ENCODE results near the gene CAPN5. TPM values are rescaled to one million over a fixed set of nuclear protein-coding genes. Genes with fewer than 3 reads are reported as not detected.

CAPN5 gene
- total and polyA plus RNA-seq, 2 of the 8 experiments (the other 6 are each of a cell fraction or from before 2014, with no cell fraction given), result 21.5 to 22.4 TPM

DNA sequence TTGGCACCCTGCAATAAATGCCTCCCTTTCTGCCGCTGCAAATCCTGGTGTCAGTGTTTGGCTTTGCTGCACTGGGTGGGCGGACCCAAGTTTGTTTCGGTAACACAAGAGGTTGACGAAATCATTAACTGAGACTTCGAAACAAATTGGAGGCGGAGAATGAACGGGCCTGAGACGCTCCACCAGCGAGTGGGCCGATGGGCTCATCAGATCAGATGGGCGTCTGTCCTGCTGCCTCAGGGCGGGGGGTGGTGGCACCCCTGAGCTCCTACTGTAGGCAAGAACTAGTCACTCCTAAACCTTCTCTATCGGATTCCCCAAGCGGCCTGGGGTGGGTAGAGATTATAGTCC, 918 bp upstream of the CAPN5 start:
- Histone ChIP-seq H3K18ac (ENCODE audit: extremely low read depth, low read length) (peak overlapping the region; percentile 56; the same call in 1 of the 2 replicates), H3K4me2 (ENCODE audit: insufficient read depth in 1 of 2, low read depth in 2 of 2, low read length in 2 of 2) (peak overlapping the region; percentile 84 to 90), H2AK5ac (ENCODE audit: low read depth, low read length) (no peak overlapping the region), H3K4me3 (ENCODE audit: extremely low read depth in 1 of 4, insufficient read depth in 2 of 4, low read depth in 3 of 4, low read length in 4 of 4) (peak overlapping the region; percentile 19 to 89 (median 65)), H3K56ac (replicated peaks; ENCODE audit: insufficient read length, low read depth, low read length) (peak overlapping the region; percentile 42), H3K23me2 (ENCODE audit: low read depth, low read length) (peaks cover 13% of the 10 kb centered on the region), H3K4me1 (replicated peaks in 1 of 4; ENCODE audit: control insufficient read depth in 3 of 4, insufficient read depth in 4 of 4, low read length in 3 of 4) (peaks cover 0 to 7% (median under 1%) of the 10 kb centered on the region in 4 experiments; a peak in 5 of 7 replicates), H2BK12ac (ENCODE audit: low read depth, low read length) (no peak overlapping the region), H2BK120ac (replicated peaks; ENCODE audit: low read depth, low read length) (no peak overlapping the region), H3K4ac (replicated peaks; ENCODE audit: insufficient read length, low read depth, low read length) (no peak overlapping the region), H3K9me3 (ENCODE audit: insufficient read depth in 2 of 2, low read depth in 1 of 2, low read length in 1 of 2) (no peaks in the 10 kb centered on the region), H4K5ac (ENCODE audit: insufficient read length, low read depth, low read length) (no peak overlapping the region), H4K8ac (ENCODE audit: extremely low read depth, insufficient read depth, low read length) (peak overlapping the region; percentile 82), H3K27ac (ENCODE audit: low read depth, low read length) (no peak overlapping the region), H2AFZ (ENCODE audit: low read length) (peak overlapping the region; percentile 72), H4K91ac (replicated peaks; ENCODE audit: insufficient read length, low read length) (no peak overlapping the region), H3K23ac (ENCODE audit: insufficient read length) (no peak overlapping the region), H3K9ac (replicated peaks in 1 of 4; ENCODE audit: extremely low read depth in 1 of 4, low read depth in 3 of 4, low read length in 3 of 4) (no peak overlapping the region), H3K36me3 (ENCODE audit: control insufficient read depth in 2 of 4, insufficient read depth in 4 of 4, low read length in 3 of 4) (no peaks in the 10 kb centered on the region), H4K20me1 (replicated peaks in 1 of 2; ENCODE audit: control insufficient read depth in 1 of 2, insufficient read depth in 2 of 2, low read length in 2 of 2) (no peaks in the 10 kb centered on the region), H3K79me1 (ENCODE audit: low read depth, low read length) (no peaks in the 10 kb centered on the region; the same call in 1 of the 2 replicates), H2BK15ac (ENCODE audit: low read length) (no peak overlapping the region), H3K14ac (ENCODE audit: insufficient read length) (no peak overlapping the region), H2BK5ac (ENCODE audit: low read depth, low read length) (no peak overlapping the region), H3K79me2 (ENCODE audit: control insufficient read depth in 1 of 2, insufficient read depth in 2 of 2, low read length in 2 of 2) (no peaks in the 10 kb centered on the region), H2BK20ac (ENCODE audit: low read length) (no peak overlapping the region), H3K27me3 (replicated peaks in 1 of 4; ENCODE audit: control insufficient read depth in 3 of 4, extremely low read depth in 1 of 4, insufficient read depth in 3 of 4, low read length in 3 of 4) (peaks cover 0 to 3% (median 0%) of the 10 kb centered on the region in 4 experiments; a peak in 3 of 7 replicates)
- peak; percentile 39 for FAIRE-seq
- TF ChIP-seq SIN3A (conservative IDR thresholded peaks at IDR 0.05 in 1 of 2, IDR thresholded peaks at IDR 0.05 in 1 of 2; ENCODE audit: low read depth in 1 of 2, low read length in 2 of 2) (0 out of 4 replicates have a peak, but pooled peaks of 1 of the 2 experiments have one; percentile 20), CHD2 (IDR thresholded peaks at IDR 0.05; ENCODE audit: low read length) (no peak)
- POLR2A ChIA-PET (ENCODE audit: partially characterized antibody), result interaction anchor here (1.4 to 1.5 kb wide), 2 partner anchors 17 to 21 kb away, joined by 3 read pairs; no protein-coding TSS in a partner anchor
- CTCF ChIA-PET (ENCODE audit: partially characterized antibody), result interaction anchor here (1.0 to 5.2 kb wide), 10 partner anchors 13 to 62 kb away, joined by 3 to 80 read pairs (median 6); partner anchors contain the start of gene MYO7A
- no peak for DNase-seq (ENCODE audit: low read depth in 1 of 2, low spot score in 2 of 2)
- WGBS, 2 experiments (ENCODE audit: extremely low coverage in 1 of 2, insufficient coverage in 1 of 2, insufficient read length in 1 of 2, insufficient replicate concordance in 2 of 2, low coverage in 1 of 2, low lambda C conversion rate in 2 of 2, missing lambda C conversion rate in 1 of 2), result 13% methylated on average over 14 of the region's 14 CpGs; no CpG with 5 or more reads in 1 of the 2 experiments
